IPS-20b (cell line): ENCODE data around the gene MRPL43.
"Not testable (repeated sequence)": the region's sequence is repeated elsewhere in the genome, so short reads cannot be mapped to it uniquely, and the experiment has no call there.

Experiments
- H3K27ac ChIP-seq: one replicate; pipeline ENCODE4 v1.5.1; 2013; ENCODE audit warnings: low read length
- H3K27me3 ChIP-seq: 2 replicates; pipeline ENCODE4 v1.6.1; 2013; ENCODE audit warnings: mild to moderate bottlenecking, low read length, inconsistent platforms; ENCODE audit not compliant: insufficient read depth
- H3K36me3 ChIP-seq: 2 replicates; pipeline ENCODE4 v1.6.1; 2013; ENCODE audit warnings: low read depth, mild to moderate bottlenecking, inconsistent platforms, low read length, moderate library complexity; ENCODE audit not compliant: insufficient read depth
- H3K4me1 ChIP-seq: 2 replicates; pipeline ENCODE4 v1.6.1; 2013; ENCODE audit warnings: mild to moderate bottlenecking, control low read depth, inconsistent platforms, low read length, moderate library complexity; ENCODE audit not compliant: insufficient read depth
- H3K4me3 ChIP-seq: 2 replicates; pipeline ENCODE4 v1.5.1; 2013; ENCODE audit warnings: mild to moderate bottlenecking, low read length, inconsistent platforms
- H3K9ac ChIP-seq: 2 replicates; pipeline ENCODE4 v1.6.1; 2013; ENCODE audit warnings: low read depth, mild to moderate bottlenecking, inconsistent platforms, low read length, moderate library complexity
- H3K9me3 ChIP-seq: 2 replicates; pipeline ENCODE4 v1.6.1; 2013; ENCODE audit warnings: mild to moderate bottlenecking, low read depth, low read length, inconsistent platforms; ENCODE audit not compliant: insufficient read depth

Gene MRPL43

DNA sequence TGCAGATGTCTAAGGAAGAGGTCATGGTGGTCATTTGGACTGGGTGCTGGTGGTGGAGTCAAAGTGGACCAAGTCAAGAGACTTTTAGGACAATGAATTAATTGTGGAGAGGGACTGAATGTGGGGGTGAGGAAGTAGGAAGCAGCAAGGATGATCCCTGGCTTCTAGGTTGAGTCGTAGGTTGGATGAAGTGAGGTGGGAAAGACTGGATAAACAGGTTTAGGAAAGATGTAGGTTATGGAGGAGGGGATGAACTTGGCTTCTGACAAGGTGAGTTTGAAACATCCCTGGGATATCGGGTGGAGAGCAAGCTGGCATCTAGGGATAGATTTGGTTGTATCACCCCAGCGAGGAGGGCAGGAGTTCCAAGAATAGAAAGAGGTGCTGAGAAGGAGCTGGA lies 10.4 kb downstream of the MRPL43 start:
- Histone ChIP-seq H3K27me3 (no peaks in the 10 kb centered on the region), H3K9ac (no peak overlapping the region), H3K9me3 (no peaks in the 10 kb centered on the region), H3K4me1 (no peaks in the 10 kb centered on the region), H3K27ac (no peak overlapping the region), H3K4me3 (no peak overlapping the region), H3K36me3 (peaks cover 20% of the 10 kb centered on the region)

DNA sequence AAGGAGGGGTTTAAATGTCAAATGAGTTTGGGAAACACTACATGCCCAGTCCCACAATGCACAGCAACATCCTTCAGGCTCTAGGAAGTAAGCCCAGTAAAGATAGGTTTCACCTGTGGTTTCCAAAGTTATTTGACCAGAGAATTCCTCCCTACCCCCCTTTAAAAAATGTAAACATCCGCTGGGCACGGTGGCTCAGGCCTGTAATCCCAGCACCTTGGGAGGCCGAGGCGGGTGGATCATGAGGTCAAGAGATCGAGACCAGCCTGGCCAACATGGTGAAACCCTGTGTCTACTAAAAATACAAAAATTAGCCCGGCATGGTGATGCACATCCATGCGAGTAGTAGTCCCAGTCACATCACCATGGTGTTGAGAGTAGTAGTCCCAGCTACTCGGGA lies 11.9 kb downstream of the MRPL43 start:
- H3K9me3 ChIP-seq, H3K27ac ChIP-seq, H3K36me3 ChIP-seq, H3K9ac ChIP-seq, H3K4me3 ChIP-seq, H3K4me1 ChIP-seq, H3K27me3 ChIP-seq: not testable (repeated sequence)

DNA sequence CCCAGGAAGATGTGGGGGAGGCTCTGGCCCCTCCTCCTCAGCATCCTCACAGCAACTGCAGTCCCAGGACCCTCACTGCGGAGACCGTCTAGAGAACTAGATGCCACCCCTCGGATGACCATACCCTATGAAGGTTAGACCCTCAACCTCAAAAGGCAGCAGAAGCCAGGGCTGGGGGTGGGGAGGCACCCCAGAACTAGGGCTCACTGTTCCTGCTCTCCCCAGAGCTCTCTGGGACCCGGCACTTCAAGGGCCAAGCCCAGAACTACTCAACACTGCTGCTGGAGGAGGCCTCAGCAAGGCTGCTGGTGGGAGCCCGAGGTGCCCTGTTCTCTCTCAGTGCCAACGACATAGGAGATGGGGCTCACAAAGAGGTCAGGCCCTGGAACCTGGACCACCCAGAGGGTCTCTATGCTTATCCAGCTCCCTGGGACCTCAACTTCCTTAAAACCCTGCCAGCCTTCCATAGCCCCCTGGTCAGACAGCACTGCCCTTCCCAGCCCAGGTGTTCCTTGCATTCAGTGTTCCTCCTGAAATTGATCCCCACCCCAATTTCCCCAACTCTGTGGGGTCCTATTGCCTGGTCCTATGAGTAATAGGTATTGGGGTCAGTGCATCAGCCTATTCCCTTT lies 14.3 kb downstream of the MRPL43 start:
- H3K27me3 ChIP-seq = peaks cover 13% of the 10 kb centered on the region
- H3K36me3 ChIP-seq = no peaks in the 10 kb centered on the region
- no peaks in the 10 kb centered on the region for H3K4me1 ChIP-seq
- no peak overlapping the region for H3K27ac ChIP-seq
- no peak overlapping the region for H3K9ac ChIP-seq
- no peak overlapping the region for H3K4me3 ChIP-seq
- no peaks in the 10 kb centered on the region for H3K9me3 ChIP-seq

DNA sequence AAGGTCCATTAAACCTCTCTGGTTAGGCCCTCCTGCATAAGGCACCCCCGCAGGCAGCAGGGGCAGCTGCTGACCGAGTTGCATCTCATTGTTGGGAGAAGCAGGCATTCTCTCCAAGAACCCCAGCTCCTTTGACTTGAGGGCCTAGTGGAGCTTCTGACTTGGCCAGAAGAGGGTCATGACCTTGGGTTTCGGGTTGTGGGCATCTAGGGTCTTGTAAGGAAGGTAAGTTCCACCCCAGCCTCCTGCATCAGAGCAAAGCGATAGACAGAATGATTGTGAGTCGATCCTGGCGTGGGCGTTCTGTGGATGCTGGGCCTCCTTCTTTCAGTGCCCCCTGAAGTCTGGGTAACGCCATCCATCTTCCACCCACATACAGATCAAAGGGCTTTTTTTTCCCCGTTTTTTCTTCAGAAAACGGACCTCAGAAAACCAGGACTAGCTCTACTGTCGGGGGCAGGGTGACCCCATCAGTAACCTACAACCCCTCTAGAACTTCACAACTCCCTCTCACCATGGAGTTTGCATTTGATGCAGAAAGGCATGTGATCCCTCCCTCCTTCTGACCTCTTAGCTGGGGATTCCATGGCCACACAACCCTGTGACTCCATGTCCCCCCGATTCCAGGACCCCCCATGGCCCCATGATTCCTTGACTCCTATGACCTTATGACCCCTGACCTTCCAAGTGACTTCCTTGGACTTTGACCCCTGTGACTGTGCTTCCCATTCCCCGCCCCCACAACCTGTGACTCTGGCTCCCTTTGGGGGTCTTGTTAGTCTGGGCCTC lies 15.0 kb downstream of the MRPL43 start:
- H3K4me3 ChIP-seq = no peak overlapping the region
- H3K27me3 ChIP-seq = peaks cover 13% of the 10 kb centered on the region
- no peak overlapping the region for H3K27ac ChIP-seq
- no peaks in the 10 kb centered on the region for H3K36me3 ChIP-seq
- H3K9me3 ChIP-seq = no peaks in the 10 kb centered on the region
- H3K9ac ChIP-seq = no peak overlapping the region
- no peaks in the 10 kb centered on the region for H3K4me1 ChIP-seq

DNA sequence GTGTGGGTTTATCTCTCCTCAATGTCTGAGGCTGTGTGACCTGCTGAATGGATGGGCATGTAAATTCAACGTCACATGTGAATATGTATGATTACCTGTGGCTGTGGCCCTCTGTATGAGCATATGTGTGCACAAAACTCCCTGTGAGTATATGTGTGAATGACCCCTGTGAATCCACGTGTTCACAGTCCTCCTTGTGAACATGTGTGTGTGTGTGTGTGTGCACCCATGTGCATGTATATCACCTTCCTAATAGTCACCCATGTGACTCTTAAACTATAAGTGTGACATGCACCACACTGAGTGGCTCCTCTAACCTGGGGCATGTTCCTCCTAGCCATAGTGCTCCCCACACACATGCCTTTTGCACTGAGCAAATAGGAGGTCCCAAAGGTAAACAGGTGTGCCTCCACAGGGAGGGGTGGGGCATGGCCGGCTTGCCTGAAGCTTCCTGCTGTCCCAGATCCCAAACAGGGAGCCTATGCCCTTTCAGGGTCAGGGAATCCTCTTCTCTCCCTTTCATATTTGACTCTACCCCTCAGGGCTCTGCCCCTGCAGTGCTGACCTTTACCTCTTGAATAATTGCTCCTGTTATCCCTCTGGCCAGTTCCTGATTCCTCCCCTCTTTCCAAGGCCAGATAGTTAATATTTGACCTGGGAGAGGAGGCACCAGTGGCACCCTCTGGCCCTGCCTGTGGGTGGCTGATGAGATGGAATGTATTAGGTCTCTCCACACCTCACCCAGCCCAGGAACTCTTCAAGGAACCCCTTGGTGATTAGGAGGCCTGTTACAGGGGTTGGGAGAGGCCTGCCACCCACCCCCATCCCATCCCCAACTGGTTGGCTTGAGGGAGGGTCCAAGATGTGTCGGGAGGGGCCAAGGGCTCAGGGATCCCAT lies 16.1 kb downstream of the MRPL43 start:
- H3K4me1 ChIP-seq = no peaks in the 10 kb centered on the region
- no peaks in the 10 kb centered on the region for H3K9me3 ChIP-seq
- no peak overlapping the region for H3K9ac ChIP-seq
- no peak overlapping the region for H3K4me3 ChIP-seq
- no peaks in the 10 kb centered on the region for H3K36me3 ChIP-seq
- H3K27me3 ChIP-seq = peaks cover 13% of the 10 kb centered on the region
- H3K27ac ChIP-seq = no peak overlapping the region

DNA sequence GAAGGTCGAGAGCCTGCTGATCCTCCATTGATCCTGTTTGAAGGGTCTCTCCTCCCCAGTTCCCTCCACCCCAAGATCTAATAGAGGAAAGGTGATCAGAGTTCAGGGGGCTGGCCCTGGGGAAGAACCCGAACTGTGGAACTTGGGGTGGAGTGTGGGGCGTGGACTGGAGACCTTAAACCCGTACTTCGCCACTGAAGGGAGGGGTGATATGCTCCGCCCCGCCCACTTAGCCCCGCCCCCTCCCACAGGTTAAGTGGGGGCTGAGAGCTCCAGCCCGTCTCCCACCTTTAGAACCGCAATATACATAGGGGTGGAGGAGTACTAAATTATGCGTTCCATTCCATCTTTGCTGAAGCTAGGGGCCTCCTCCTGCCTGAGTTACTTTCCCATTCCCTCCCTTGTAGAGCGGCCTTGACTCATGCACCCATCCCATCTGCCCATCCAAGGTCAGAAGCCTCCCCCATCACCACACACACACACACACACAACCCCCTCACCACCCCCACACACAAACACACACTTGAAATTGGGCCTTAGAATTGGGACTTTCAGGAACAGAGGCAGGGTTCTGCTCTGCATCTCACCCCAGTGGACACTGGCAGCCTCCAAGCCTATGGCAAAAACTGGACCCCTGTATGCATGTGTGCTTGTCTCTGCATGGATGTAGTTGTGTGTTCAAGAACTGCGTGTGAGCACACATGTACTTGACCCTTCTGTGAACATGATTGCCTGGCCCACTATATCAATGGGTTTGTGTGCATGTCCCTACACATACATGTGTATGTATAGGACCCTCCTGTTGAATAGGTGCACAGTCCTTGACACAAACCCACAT lies 17.0 kb downstream of the MRPL43 start:
- Histone ChIP-seq H3K9me3 (no peaks in the 10 kb centered on the region), H3K4me1 (no peaks in the 10 kb centered on the region), H3K27me3 (peaks cover 13% of the 10 kb centered on the region), H3K4me3 (peak overlapping the region; percentile 78), H3K9ac (peak overlapping the region; percentile 13; the same call in 1 of the 2 replicates), H3K27ac (no peak overlapping the region), H3K36me3 (peaks cover 5% of the 10 kb centered on the region)

DNA sequence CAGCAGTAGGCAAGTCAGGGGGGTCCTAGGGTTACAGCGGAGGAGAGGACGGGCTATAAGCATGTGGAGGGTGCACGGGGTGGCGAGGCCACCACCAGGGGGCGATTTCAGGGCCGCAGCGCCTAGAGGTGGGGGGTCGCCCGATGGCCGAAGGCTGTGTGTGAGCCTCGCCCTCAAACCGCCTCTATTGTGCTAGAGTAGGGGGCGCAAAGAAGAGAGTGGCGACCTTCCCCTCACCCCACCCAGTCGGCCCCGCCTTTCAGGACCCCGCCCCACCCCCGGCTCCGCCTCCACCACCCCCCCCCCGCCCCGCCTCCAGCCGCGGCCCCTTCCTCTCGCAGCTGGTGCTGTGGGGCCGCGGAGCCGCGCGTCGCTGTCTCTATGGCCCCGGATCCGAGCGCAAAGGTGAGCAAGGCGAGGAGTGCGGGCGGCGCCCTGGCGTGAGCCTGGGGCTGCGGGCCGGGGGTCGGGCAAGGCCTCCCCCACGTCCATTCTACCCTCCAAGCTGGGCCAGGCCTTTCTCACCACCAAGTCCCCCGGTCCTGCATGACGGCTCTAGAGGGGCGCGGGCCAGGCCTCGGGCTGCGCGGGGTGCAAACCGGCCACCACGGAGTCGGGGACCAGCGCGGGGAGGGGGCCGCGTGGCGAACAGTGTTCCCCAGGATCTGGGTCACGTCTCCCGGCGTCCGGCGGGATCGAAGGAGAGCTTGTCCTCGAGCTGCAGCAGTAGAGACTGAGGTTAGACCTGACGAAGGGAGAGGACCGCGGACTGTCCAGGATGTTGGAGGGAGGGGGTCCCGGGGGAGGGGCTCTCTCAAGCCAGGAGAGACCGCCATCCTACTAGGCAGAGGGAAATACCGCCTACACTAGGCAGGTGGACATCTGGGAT lies 17.9 kb downstream of the MRPL43 start, which contains the start of gene SEMA4G:
Gene SEMA4G (plus strand): TSS at position 318 of the 889 bp plus-strand sequence. CDS start 3,409 bp downstream, outside the sequence.
- H3K4me1 ChIP-seq = no peaks in the 10 kb centered on the region
- peak within 1 kb of the TSS; percentile 33; the same call in 1 of the 2 replicates for H3K9ac ChIP-seq
- peak within 1 kb of the TSS; percentile 78 for H3K4me3 ChIP-seq
- peaks cover 13% of the 10 kb centered on the region for H3K27me3 ChIP-seq
- H3K9me3 ChIP-seq = no peaks in the 10 kb centered on the region
- H3K36me3 ChIP-seq = peaks cover 5% of the 10 kb centered on the region
- no peak within 1 kb of the TSS for H3K27ac ChIP-seq

DNA sequence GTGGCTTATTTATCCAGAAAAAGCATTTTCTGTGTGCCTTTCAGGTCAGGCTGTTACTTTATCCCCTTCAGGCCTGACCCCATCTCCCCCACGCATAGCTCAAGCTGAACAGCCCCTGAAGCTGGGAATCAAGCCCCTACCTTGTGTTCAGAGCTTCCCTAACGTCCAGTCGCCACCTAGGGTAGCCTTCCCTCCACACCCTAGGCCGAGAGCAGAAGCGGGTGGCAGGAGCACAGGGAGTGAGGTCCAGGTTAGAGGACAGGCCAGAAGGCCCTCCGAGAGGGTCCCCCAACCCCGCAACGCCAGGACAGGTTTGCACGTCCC lies 18.5 kb downstream of the MRPL43 start:
- peak overlapping the region; percentile 33; the same call in 1 of the 2 replicates for H3K9ac ChIP-seq

DNA sequence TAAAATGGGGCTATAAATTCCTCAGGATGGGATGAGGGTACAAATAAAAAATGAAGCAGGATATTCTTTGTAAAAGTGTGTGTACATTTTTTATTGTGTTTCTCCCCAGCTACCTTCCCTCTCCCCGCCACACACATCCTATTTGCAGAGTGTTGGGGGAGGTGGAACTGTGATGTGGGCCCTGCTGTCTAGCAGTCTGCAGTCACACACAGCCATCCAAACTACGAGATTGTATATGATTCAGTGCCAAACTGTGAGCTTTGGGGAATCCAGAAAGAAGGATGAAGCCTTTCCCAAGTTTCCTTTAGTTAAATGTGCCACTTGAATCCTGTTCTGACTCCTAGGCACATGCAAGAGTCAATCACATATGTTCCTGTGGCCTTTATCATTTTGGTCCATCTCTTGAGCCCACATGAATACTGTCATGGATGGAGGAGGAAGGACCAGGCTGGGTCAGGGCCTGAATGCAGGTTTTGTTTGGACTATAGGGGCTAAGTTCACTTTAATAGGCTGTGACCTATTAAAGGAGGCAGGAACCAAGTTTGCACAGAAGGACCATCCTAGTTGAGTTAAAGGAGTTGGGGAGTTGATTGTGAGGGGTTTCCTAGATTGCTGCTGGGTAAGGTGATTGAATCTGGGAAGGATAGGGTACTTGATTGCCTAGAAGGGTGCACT lies 19.1 kb downstream of the MRPL43 start:
- H3K4me3 ChIP-seq = peak overlapping the region; percentile 66; the same call in 1 of the 2 replicates
- no peaks in the 10 kb centered on the region for H3K4me1 ChIP-seq
- no peaks in the 10 kb centered on the region for H3K9me3 ChIP-seq
- H3K36me3 ChIP-seq = peaks cover 15% of the 10 kb centered on the region
- H3K9ac ChIP-seq = no peak overlapping the region; the same call in 1 of the 2 replicates
- peaks cover 13% of the 10 kb centered on the region for H3K27me3 ChIP-seq
- no peak overlapping the region for H3K27ac ChIP-seq

More for the DNA sequence above, 18.5 kb downstream of the MRPL43 start:
- H3K4me1 ChIP-seq = no peaks in the 10 kb centered on the region
- H3K36me3 ChIP-seq = peaks cover 11% of the 10 kb centered on the region
- H3K27me3 ChIP-seq = peaks cover 13% of the 10 kb centered on the region
- no peak overlapping the region for H3K27ac ChIP-seq
- peak overlapping the region; percentile 66 for H3K4me3 ChIP-seq
- H3K9me3 ChIP-seq = no peaks in the 10 kb centered on the region

DNA sequence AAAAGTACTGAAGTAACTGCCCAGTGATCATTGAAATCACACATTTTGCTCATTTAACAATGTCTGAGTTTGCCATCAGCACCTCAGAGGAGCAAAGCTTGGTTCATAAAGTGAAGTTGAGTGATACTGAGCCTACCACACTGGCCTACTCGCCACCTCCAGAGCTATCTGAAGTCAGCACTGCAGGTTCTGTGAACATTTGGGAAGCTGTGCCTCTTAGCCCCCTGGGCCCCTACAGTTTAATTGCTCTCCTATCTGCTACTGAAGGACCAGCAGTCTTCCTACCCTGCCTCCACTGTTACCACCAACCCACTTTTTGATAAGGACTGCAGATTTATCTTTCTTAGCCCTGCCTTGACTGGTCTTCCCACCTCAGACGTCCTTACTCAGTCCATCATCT lies 20.0 kb downstream of the MRPL43 start:
- no peaks in the 10 kb centered on the region for H3K4me1 ChIP-seq
- no peak overlapping the region for H3K27ac ChIP-seq
- peaks cover 13% of the 10 kb centered on the region for H3K27me3 ChIP-seq
- H3K36me3 ChIP-seq = peaks cover 24% of the 10 kb centered on the region
- no peak overlapping the region for H3K4me3 ChIP-seq
- H3K9ac ChIP-seq = no peak overlapping the region
- H3K9me3 ChIP-seq = no peaks in the 10 kb centered on the region
